Esophagus (tissue), 2 donors: Measurements from ENCODE around the gene DPEP3. TPM values are rescaled to one million over a fixed set of nuclear protein-coding genes. Genes with fewer than 3 reads are reported as not detected.
A peak's percentile ranks its signal among the peaks of the same experiment; 100 is the strongest.
"Not testable (repeated sequence)": the region's sequence is repeated elsewhere in the genome, so short reads cannot be mapped to it uniquely, and the experiment has no call there.

Experiments
- H3K27ac ChIP-seq, 2 donors: one replicate each; pipeline ENCODE4 v1.5.1; 2013; ENCODE audit warnings: low read depth in 2 of 2, mild to moderate bottlenecking in 2 of 2, inconsistent platforms in 1 of 2, low read length in 1 of 2, moderate library complexity in 1 of 2
- H3K27me3 ChIP-seq, 2 donors: one replicate each; pipeline ENCODE4 v1.6.1; 2013; ENCODE audit warnings: low read length in 2 of 2, control low read depth in 1 of 2, mild to moderate bottlenecking in 1 of 2; ENCODE audit not compliant: insufficient read depth in 2 of 2, control insufficient read depth in 1 of 2
- H3K36me3 ChIP-seq, 2 donors: one replicate each; pipeline ENCODE4 v1.6.1; 2013; ENCODE audit warnings: low read length in 1 of 2; ENCODE audit not compliant: control insufficient read depth in 2 of 2, insufficient read depth in 2 of 2
- H3K4me1 ChIP-seq, 2 donors: one replicate each; pipeline ENCODE4 v1.6.1; 2013; ENCODE audit warnings: low read length in 1 of 2; ENCODE audit not compliant: control insufficient read depth in 2 of 2, insufficient read depth in 2 of 2
- H3K4me3 ChIP-seq, 2 donors: one replicate each; pipeline ENCODE4 v1.5.1; 2013; ENCODE audit warnings: low read length in 2 of 2, mild to moderate bottlenecking in 2 of 2, low read depth in 1 of 2, moderate library complexity in 1 of 2
- H3K9me3 ChIP-seq, 2 donors: one replicate each; pipeline ENCODE4 v1.6.1; 2013; ENCODE audit warnings: mild to moderate bottlenecking in 2 of 2, low read depth in 1 of 2, low read length in 1 of 2, moderate library complexity in 1 of 2; ENCODE audit not compliant: control insufficient read depth in 2 of 2, insufficient read depth in 1 of 2
- WGBS, 2 donors: extraction: QIAGEN DNeasy Blood & Tissue Kit; methylation state at CpG; one replicate each; pipeline ENCODE4 v1.1.7; 2013; 5-methylcytosine and 5-hydroxymethylcytosine counted together
- polyA plus RNA-seq, 2 donors: library from polyadenylated mRNA; stranded (reverse); fragments of 200-250 nt; gene quantifications; one replicate each; pipeline ENCODE4 v1.2.3, GENCODE V29; 2013
- donor health status: healthy with polysubstance abuse.
- donor health status: Bipolar disorder and iron deficiency.

Gene DPEP3
- polyA plus RNA-seq, 2 donors, result 0.01 TPM; not detected in 1

DNA sequence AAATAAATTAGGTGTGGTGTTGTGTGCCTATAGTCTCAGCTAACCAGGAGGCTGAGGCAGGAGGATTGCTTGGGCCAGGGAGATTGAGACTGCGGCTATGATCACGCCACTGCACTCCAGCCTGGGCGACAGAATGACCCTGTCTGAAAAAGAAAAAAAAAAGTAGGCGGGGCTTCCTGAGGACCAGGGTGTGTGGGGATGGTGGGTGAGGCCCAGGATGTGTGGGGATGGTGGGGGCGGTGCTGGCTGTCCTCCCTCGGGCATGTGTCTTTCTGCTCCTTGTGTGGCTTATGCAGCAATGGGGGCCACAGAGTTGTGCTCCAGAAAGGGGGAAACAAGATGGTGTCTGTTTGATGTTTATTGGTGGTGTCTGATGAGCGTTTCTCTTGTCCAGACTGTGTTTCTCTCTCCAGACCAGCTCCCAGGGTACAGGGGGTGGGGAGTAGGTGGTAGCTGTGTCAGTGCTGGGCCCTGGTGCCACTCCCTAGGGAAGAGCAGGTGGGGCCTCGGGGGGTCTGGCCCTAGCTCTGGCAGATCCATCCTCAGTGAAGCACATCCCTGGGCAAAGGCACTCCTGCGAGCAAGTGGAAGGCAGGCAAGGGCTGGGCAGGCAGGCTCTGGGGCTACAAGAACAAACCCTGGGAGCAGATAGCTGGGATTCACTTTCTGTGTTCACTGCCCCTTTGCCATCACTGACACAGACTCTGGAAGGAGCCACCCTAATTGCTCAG, 38.7 kb downstream of the DPEP3 start:
- 77 to 79% methylated on average over 9 of the region's 9 CpGs for WGBS, 2 donors
- peaks cover 0 to 8% of the 10 kb centered on the region in 2 donors for H3K4me1 ChIP-seq

GRCh38 chr16:67940446-67941089, 39.7 kb downstream of the DPEP3 start:
- Histone ChIP-seq H3K9me3 (no peaks in the 10 kb centered on the region), H3K4me3 (no peak overlapping the region), H3K27ac (peak overlapping the region in 1 of 2 donors; percentile 5), H3K4me1 (peaks cover 0 to 8% of the 10 kb centered on the region in 2 donors), H3K27me3 (no peaks in the 10 kb centered on the region), H3K36me3 (peaks cover 0 to 18% of the 10 kb centered on the region in 2 donors)
- 92 to 95% methylated on average over 5 of the region's 5 CpGs for WGBS, 2 donors

More for the DNA sequence above, 38.7 kb downstream of the DPEP3 start:
- Histone ChIP-seq H3K36me3 (peaks cover 5 to 27% of the 10 kb centered on the region in 2 donors), H3K4me3 (no peak overlapping the region), H3K9me3 (no peaks in the 10 kb centered on the region), H3K27me3 (no peaks in the 10 kb centered on the region), H3K27ac (no peak overlapping the region)

- Histone ChIP-seq H3K4me1 (peaks cover 1 to 14% of the 10 kb centered on the region in 2 donors), H3K27me3 (no peaks in the 10 kb centered on the region), H3K36me3 (peaks cover 0 to 13% of the 10 kb centered on the region in 2 donors), H3K4me3 (no peak overlapping the region), H3K9me3 (no peaks in the 10 kb centered on the region), H3K27ac (peak overlapping the region in 1 of 2 donors; percentile 5)
- WGBS, 2 donors, result 70 to 72% methylated on average over 33 of the region's 33 CpGs
These were observed 40.5 kb downstream of the DPEP3 start for GRCh38 chr16:67939507-67940445.

DNA sequence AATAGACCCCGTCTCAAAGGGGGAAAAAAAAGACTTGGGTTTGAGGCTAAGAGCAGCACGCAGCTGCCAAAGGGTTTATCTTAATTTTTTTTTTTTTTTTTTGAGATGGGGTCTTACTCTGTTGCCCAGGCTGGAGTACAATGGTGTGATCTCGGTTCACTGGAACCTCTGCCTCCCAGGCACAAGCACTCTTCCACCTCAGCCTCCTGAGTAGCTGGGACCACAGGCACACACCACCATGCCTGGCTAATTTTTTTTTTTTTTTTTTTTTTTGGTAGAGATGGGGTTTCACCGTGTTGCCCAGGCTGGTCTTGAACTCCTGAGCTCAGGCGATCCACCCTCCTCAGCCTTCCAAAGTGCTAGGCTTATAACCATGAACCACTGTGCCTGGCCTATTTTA, 42.6 kb downstream of the DPEP3 start:
- H3K27me3 ChIP-seq, H3K27ac ChIP-seq, H3K4me3 ChIP-seq, H3K9me3 ChIP-seq: not testable (repeated sequence)
- H3K36me3 ChIP-seq, result peaks cover 0 to 16% of the 10 kb centered on the region in 2 donors
- H3K4me1 ChIP-seq, result peaks cover 3 to 18% of the 10 kb centered on the region in 2 donors
- 91 to 94% methylated on average over 4 to 5 of the region's 5 CpGs for WGBS, 2 donors

- peaks cover 0 to 16% of the 10 kb centered on the region in 2 donors for H3K36me3 ChIP-seq
- peaks cover 3 to 18% of the 10 kb centered on the region in 2 donors for H3K4me1 ChIP-seq
- 42 to 46% methylated on average over 6 of the region's 6 CpGs for WGBS, 2 donors
- H3K4me3 ChIP-seq, result peak overlapping the region; percentile 70 to 95
- H3K9me3 ChIP-seq, result no peaks in the 10 kb centered on the region
- peak overlapping the region; percentile 94 to 97 for H3K27ac ChIP-seq
- no peaks in the 10 kb centered on the region for H3K27me3 ChIP-seq
These were observed 43.3 kb downstream of the DPEP3 start for GRCh38 chr16:67936880-67937605.

GRCh38 chr16:67936124-67936879, 44.0 kb downstream of the DPEP3 start, which contains the start of gene PSMB10:
PSMB10 (minus strand) TSS chr16:67936850; CDS start chr16:67936749, 101 bp downstream.
- Histone ChIP-seq H3K4me3 (peak within 1 kb of the TSS; percentile 70 to 95), H3K36me3 (peaks cover 0 to 14% of the 10 kb centered on the region in 2 donors), H3K9me3 (no peaks in the 10 kb centered on the region), H3K27ac (peak within 1 kb of the TSS; percentile 94 to 97), H3K4me1 (peaks cover 3 to 18% of the 10 kb centered on the region in 2 donors), H3K27me3 (no peaks in the 10 kb centered on the region)
- 0 to 1% methylated on average over 51 to 54 of the region's 54 CpGs for whole genome bisulfite sequencing, 2 donors

DNA sequence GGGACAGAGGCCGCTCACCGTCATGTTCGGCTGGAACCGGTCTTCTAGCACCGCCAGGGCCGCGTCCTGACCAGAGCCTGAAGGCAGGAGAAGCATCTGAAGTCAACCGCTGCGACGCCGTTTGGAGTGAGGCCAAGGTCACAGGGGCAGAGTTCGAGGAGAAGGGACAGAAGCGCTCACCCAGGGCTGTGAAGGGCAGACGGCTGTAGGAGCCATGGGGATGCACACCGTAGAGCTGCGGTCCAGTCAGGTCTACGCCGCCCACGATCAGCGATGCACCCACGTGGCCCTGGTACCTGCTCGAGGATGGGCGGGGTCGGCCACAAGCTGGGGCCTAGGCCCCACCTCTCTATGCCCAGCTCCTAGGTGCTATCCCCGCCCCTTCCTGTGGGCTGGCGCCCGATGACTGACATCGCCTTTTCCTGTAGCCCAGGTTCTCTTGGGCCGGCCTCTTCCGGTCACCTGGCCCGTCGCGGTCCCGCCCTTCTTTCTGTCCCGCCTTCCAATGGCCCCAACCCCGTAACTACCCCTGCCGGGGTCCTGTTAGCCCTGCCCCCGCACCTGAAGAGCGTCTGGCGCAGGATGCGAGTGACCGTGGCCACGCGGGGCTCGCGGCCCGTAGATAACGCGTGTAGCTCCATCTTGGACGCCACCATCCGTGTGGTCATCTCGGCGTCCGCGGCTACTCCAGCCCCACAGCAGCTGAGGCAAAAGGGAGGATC, 44.7 kb downstream of the DPEP3 start:
- peak overlapping the region; percentile 94 to 97 for H3K27ac ChIP-seq
- H3K27me3 ChIP-seq, result no peaks in the 10 kb centered on the region
- WGBS, 2 donors, result 2 to 4% methylated on average over 53 to 55 of the region's 55 CpGs
- H3K36me3 ChIP-seq, result peaks cover 0 to 19% of the 10 kb centered on the region in 2 donors
- H3K4me3 ChIP-seq, result peak overlapping the region; percentile 70 to 95
- H3K9me3 ChIP-seq, result no peaks in the 10 kb centered on the region
- peaks cover 3 to 18% of the 10 kb centered on the region in 2 donors for H3K4me1 ChIP-seq

DNA sequence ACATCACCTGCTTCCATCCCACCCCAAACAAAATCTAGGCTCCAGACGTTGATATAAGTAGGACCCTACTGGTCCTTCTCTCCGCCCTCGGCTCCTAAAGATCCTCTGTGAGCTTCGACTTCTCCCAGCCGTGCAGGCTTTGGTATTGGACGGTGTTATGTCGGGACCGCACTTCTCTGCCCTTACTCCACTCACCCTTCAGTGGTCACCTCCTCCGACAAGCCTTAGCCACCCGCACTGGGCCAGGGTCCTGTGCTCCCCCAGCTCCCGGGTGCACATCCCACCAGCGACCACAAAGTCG, 45.2 kb downstream of the DPEP3 start:
- peaks cover 3 to 18% of the 10 kb centered on the region in 2 donors for H3K4me1 ChIP-seq
- peaks cover 0 to 19% of the 10 kb centered on the region in 2 donors for H3K36me3 ChIP-seq
- H3K27ac ChIP-seq, result peak overlapping the region in 1 of 2 donors; percentile 24
- no peaks in the 10 kb centered on the region for H3K27me3 ChIP-seq
- 33 to 37% methylated on average over 13 of the region's 13 CpGs for WGBS, 2 donors
- H3K4me3 ChIP-seq, result peak overlapping the region; percentile 70 to 95
- H3K9me3 ChIP-seq, result no peaks in the 10 kb centered on the region
